NCI-H524 treated with DMSO at 0.1 percent for 48 hours (cell line): ENCODE measurements around the gene STK10.
A peak's percentile ranks its signal among the peaks of the same experiment; 100 is the strongest.

Experiments used
- DNase-seq: peaks from one replicate; lab custom pipeline; 2025; lab: John Stamatoyannopoulos, UW

The STK10 gene

GRCh38 chr5:172008111-172008455, 179.9 kb downstream of the STK10 start:
- no peak for DNase-seq

DNA sequence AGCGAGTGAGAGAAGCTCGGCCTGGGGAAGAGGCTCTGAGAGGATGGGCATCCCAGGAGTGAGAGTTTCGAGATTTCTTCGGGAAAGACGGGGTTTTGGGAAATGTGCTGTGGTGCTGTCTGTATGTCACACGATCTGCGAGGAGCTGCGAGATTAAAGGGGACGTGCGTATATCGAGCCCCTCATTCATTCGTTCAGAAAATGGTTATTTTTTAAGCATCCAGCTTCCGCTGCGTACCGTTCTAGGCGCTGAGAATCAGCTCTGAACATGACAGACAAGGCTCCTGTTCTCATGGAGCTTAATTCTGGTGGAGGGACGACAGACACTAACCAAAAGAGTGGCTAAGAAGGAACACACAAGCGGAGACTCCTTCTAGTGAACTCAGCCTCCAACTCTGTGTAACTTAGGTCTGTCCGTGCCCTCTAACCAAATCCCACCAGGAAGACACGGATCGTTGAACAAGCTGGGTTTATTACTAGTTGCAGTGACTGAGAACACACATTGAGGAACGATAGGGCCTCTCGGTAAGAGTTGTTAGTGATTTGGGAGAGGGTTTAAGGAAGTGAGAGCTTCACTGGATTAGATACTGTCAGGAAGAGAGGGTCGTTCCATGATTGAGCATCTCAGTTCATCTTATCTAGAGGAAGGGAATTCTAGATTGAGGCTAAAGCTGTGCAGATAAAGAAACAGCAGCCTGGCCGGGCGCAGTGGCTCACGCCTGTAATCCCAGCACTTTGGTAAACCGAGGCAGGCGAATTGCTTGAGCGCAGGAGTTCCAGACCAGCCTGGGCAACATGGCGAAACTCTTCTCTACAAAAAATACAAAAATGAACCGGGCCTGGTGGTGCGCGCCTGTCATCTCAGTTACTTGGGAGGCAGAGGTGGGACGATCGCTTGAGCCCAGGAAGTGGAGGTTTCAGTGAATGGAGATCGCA, 180.6 kb downstream of the STK10 start:
- no peak for DNase-seq

DNA sequence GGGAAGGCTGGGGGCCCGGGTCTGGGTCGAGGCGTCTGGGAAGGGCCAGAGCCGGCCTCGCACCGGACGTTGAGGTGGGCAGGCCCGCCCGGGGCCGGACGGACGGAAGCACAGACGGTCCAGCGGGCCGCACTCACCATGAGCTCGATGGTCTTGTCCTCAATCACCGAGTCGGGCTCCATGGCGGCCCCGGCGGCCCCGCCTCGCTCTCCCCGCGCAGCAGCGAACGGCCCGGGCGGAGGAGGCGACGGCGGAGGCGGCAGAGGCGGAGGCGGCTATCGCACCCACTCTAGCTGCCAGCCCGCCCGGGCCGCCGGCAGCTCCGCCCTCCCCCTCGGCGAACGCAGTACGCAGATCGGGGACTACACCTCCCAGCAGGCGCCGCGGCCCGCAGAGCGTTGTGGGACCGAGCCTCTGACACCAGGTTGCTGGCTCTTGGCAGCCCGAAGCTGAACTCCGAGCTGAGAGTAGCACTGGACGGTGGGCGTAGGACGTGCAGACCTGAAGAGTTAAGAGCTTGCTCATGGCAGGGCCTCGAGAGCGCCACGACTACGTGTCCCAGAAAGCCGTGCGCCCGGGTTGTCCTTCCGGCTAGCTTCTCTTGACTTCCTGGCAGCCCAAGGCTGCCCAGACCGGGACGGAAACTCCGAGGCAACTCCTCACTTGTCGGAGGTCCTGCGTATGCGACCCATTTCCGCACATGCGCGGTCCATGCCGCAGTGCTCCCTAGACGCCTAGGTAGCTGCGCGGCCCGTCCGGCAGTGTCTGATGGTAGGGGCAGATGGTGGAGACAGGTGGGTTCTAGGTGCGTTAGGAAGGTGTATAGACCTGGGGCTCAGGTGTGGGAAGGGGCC, 181.5 kb downstream of the STK10 start, which contains the start of gene FBXW11:
TSS of gene FBXW11 (minus strand) at position 318 of the 854 bp plus-strand sequence. CDS start at position 182, 136 bp downstream.
- peak; percentile 93 for DNase-seq

DNA sequence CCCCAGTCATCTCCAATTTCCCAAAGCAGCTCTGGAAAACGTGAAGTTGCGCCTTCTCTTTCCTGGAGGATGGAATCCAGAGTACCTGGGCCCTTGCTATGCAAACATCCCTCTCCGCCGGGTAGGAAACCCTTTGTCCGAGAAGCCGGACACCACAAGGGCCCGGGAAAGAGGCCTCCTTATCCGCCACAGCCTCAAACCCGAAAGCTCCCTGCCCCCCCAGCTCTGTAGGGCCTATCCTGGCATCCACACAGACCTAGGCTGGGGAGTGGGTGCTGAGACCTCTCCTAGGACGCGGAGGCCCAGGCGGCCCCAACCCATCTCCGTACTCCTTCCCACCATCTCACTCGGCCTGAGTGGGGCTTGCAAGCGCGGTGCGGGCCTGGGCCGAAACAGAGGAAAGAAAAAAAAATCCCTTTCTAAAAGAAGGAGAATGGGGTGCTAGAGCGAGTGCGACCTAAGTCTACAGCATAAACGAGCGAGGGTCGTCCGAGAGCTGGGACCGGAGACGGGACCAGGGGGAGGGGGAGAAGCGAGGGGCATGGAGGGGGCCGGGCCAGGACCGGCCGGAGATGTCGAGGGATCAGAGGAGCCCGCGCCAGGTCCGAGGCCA, 182.2 kb downstream of the STK10 start:
- DNase-seq = no peak

GRCh38 chr5:172004824-172005237, 183.2 kb downstream of the STK10 start:
- DNase-seq = no peak

- DNase-seq = no peak
These were observed 184.3 kb downstream of the STK10 start for GRCh38 chr5:172003746-172004145.

GRCh38 chr5:172002840-172003512, 185.0 kb downstream of the STK10 start:
- DNase-seq = no peak

DNA sequence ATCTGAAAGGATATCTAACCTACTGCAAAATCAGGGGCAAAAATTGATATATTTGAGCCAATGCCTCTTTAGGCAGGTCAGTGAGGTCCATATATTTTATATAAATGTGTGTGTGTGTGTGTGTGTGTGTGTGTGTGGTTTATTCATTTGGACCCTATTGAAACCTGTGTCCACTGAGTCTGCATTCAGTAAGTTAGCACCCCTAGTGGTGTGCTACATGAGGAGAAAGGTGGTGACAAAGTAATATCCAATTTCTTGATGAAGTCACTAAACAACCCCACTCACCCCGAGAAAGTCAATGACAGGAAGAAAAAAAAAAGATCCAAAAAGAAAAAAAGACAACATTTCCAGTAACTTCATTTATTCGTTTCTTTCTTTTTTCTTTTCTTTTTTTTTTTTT, 185.7 kb downstream of the STK10 start:
- DNase-seq = no peak

DNA sequence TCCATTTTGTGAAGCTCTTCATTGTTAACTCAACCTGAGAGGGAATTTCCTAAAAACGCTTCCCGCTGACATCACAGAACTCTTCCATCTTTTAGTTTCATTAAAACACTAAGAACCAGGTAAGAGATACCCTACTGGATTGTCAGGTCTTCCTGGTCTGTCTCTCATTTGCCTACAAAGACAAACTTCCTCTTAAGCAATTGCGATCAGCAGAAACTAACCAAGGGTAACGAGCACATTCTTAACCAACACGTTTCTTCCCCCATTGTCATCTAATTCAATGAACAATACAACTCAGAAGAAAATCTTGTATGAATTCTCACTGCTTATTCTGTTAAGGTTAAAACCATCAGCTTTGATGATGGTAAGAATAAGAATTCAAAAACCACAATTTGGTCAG, 188.1 kb downstream of the STK10 start:
- DNase-seq = no peak

GRCh38 chr5:171999100-171999499, 188.9 kb downstream of the STK10 start:
- no peak for DNase-seq

DNA sequence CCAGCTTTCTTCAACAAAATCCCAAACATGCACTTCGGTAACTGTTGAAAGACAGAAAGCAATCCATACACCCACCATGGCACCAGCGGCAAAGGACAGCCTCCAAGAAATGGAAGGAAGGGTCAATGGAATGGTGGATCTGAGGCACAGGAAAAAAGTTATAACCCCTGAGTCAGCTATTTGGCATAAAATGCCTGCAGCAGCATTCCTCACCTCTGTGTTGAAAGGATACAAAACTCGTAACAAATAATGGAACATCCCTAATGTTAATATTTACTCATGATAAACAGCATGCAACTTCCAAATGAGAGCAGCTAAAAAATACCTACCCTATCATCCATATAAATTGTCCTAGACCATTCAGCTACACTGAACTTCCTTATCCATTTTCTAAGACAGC, 191.0 kb downstream of the STK10 start:
- no peak for DNase-seq

DNA sequence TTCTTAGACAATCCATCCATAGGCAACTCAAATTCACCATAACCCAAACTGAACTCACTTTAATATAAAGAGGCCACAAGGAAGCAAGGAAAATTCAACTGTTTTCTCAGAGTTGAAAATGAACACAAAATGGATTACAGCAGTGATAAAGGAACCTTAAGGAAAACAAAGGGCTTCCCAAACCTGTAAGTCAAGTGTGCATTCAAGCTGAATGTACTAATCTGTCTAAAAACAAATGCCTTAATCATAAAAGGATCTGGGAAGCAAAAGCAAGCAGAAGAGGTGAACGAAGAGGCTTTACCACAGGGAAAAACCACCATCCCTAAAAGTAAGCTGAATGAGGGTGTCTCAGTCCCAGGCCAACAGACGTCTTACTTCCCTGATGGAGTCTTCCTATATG, 195.2 kb downstream of the STK10 start:
- no peak for DNase-seq

DNA sequence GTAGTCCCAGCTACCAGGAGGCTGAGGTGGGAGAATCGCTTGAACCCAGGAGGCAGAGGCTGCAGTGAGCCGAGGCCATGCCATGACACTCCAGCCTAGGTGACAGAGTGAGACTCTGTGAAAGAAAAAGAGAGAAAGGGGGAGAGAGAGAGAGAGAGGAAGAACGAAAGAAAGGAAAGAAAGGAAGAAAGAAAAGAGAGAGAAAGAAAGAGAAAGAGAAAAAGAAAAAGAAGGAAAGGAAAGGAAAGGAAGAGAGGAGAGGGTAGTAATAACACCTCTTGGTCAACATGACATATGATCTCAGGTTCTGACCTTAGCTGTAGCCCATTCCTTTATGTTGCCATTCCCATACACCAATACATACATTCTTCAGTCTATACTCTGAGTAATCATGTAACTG, 195.7 kb downstream of the STK10 start:
- DNase-seq = no peak
